ENCODE data around the gene HDDC3. TPM values are rescaled to one million over a fixed set of nuclear protein-coding genes. Genes with fewer than 3 reads are reported as not detected.
A peak's percentile ranks its signal among the peaks of the same experiment; 100 is the strongest.

The HDDC3 gene
- total and polyA plus RNA-seq, 9 of the 15 experiments (the other 6 are each of a cell fraction or from before 2014, with no cell fraction given) = 14.9 to 55.8 (median 36.9) TPM

DNA sequence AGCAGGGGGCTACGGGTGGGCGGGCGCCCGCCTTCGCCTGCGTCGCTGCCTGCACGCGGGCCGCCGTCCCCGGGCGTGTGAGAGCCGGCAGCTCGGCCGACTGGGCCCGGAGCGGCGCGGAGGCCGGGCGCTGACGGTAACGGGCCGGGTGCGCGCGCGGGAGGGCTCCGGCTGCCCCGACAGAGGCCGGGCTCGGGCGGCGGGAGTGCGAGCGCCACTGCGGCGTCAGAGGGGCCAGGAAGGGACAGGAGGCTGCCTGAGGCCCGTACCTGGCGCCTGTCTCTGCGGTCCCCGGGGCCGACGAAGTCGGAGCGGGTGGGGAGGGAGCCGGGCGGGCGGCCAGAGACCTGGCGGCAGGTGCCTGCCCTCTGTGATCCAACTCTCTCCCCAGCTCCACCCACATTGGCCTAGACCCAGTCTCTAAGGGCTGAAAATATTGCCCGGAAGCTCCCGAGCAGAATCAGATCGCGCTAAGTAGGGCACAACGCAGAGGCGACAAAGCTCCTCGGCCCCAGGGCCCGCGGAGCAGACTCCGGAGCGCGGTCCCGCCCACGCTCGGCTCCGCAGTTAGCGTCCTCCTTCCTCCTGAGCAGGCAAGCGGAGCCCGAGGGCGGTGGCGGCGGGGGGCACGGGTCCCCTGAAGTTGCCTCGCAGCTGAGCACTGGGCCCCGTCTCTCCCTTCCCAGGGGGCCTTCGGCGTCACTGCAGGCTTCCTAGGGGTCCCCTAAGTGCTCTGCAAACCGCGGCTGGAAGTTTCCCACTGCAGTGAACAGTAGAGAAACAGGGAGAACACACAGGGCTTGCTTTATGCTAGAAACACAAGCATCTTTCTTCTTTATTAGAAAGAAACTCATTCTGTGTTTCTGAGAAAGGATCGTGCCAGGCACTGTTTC lies 29.3 kb downstream of the HDDC3 start, which contains the start of gene MAN2A2 (continued):
- TF ChIP-seq ETS1 (conservative IDR thresholded peaks at IDR 0.05; ENCODE audit: control insufficient read depth, low read depth, low read length) (peak; percentile 55; the same call in 1 of the 2 replicates), ZNF280A (IDR thresholded peaks at IDR 0.05; ENCODE audit: low read depth, partially characterized antibody) (no peak), ZNF274 (IDR thresholded peaks at IDR 0.05; ENCODE audit: borderline replicate concordance, low read depth, low read length) (no peak), POLR2AphosphoS5 (IDR thresholded peaks at IDR 0.05; ENCODE audit: control insufficient read depth, insufficient read depth, low read depth, low read length) (peak; percentile 87), ZNF354B (CRISPR knock-in tag; IDR thresholded peaks at IDR 0.05) (no peak), RFX1 (IDR thresholded peaks at IDR 0.05) (no peak), SRSF7 (optimal IDR thresholded peaks at IDR 0.05; ENCODE audit: low read depth, low read length) (no peak), CHD4 (IDR thresholded peaks at IDR 0.05; ENCODE audit: insufficient read depth, insufficient replicate concordance, low read depth, low read length, poor library complexity, severe bottlenecking) (no peak), CSDE1 (IDR thresholded peaks at IDR 0.05) (no peak), ERF (CRISPR knock-in tag; IDR thresholded peaks at IDR 0.05) (no peak), ZFP36 (IDR thresholded peaks at IDR 0.05; ENCODE audit: low read depth, low read length, partially characterized antibody) (no peak), LCOR (CRISPR knock-in tag; IDR thresholded peaks at IDR 0.05) (0 out of 2 replicates have a peak, but pooled peaks have one; percentile 62), SRSF3 (IDR thresholded peaks at IDR 0.05; ENCODE audit: insufficient read depth, low read length) (0 out of 2 replicates have a peak, but pooled peaks have one; percentile 49), TARDBP (IDR thresholded peaks at IDR 0.05) (0 out of 2 replicates have a peak, but pooled peaks have one; percentile 41), ZKSCAN8 (CRISPR knock-in tag; IDR thresholded peaks at IDR 0.05) (no peak), HEY1 (CRISPR knock-in tag; IDR thresholded peaks at IDR 0.05; ENCODE audit: borderline replicate concordance) (no peak)
- TF ChIP-seq, protein P1, sequence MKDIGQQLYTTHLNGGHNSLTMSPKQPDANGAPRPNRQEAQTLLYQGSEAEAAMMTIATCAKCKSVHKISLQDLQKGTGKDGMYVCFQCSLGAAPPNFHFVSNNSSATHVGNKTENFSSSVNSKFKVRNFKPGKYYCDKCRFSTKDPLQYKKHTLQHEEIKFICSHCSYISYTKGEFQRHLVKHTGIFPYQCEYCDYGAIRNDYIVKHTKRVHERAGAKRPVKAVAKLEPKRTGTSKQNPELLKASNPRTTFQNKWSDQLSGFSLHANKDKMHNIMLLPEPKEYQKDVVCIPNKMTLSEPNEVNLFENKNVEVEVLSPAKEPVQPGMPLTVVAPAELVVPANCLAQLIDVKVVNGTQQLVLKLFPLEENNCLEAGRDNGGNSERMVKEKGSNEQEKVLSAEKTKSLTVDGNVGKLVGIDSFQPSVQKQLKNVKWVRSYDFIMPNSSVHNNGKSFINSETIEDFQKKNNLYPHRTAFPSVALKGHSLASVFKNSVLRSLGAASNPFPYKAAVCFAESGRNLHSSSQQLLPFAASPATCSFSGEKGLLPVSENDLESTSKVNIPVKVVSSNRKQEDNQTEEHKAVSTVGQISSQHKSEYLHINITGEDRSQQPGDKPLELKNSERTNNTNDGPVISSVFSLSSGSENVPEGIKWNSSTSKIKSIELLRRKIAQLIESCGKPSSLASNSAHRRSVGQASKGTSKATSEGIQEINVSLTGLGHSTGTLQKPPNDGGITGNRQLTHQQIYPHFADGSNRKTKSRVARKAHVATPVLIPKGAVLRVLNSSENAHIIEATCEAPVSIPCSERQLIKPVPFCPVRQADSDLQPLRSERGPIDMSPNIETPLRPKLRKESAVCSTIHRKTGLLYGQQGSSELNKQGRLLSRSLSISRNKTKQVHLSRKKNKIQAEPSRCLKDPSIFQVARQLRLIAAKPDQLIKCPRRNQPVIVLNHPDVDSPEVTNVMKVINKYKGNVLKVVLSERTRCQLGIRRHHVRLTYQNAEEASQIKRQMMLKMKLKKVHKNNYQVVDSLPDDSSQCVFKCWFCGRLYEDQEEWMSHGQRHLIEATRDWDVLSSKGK (CRISPR knock-in tag; IDR thresholded peaks at IDR 0.05) = no peak
- TF ChIP-seq, protein P2, sequence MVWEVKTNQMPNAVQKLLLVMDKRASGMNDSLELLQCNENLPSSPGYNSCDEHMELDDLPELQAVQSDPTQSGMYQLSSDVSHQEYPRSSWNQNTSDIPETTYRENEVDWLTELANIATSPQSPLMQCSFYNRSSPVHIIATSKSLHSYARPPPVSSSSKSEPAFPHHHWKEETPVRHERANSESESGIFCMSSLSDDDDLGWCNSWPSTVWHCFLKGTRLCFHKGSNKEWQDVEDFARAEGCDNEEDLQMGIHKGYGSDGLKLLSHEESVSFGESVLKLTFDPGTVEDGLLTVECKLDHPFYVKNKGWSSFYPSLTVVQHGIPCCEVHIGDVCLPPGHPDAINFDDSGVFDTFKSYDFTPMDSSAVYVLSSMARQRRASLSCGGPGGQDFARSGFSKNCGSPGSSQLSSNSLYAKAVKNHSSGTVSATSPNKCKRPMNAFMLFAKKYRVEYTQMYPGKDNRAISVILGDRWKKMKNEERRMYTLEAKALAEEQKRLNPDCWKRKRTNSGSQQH (CRISPR knock-in tag; IDR thresholded peaks at IDR 0.05) = no peak
- TF ChIP-seq, protein P3, sequence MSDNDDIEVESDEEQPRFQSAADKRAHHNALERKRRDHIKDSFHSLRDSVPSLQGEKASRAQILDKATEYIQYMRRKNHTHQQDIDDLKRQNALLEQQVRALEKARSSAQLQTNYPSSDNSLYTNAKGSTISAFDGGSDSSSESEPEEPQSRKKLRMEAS (CRISPR knock-in tag; IDR thresholded peaks at IDR 0.05) = 0 out of 2 replicates have a peak, but pooled peaks have one; percentile 12
